HepG2 (cell line): ENCODE results near the gene PDE4D. TPM values are rescaled to one million over a fixed set of nuclear protein-coding genes. Genes with fewer than 3 reads are reported as not detected.

Experiments
- ARNT2 ChIP-seq: sonication (generic); formaldehyde crosslinking; IDR thresholded peaks from 2 replicates; pipeline ENCODE4 v1.8.0; 2022; ENCODE audit warnings: mild to moderate bottlenecking, low read depth, missing genetic modification reagents, moderate library complexity
- HMGA1 ChIP-seq: sonication (generic); formaldehyde crosslinking; conservative IDR thresholded peaks from 2 replicates; pipeline ENCODE4 v1.4.0; 2020; ENCODE audit warnings: missing genetic modification reagents
- HOXA9 ChIP-seq: sonication (generic); formaldehyde crosslinking; IDR thresholded peaks from 2 replicates; pipeline ENCODE4 v1.8.1; 2022; ENCODE audit warnings: missing genetic modification reagents, mild to moderate bottlenecking, moderate library complexity, borderline replicate concordance
- JUN ChIP-seq: sonication (generic); formaldehyde crosslinking; IDR thresholded peaks from 2 replicates; pipeline ENCODE4 v1.4.0; 2020; ENCODE audit warnings: mild to moderate bottlenecking, missing genetic modification reagents
- KLF16 ChIP-seq, 2 experiments: sonication (generic) in 1 of 2; formaldehyde crosslinking in 1 of 2; IDR thresholded peaks; 2 replicates each; pipeline versions ENCODE4 v1.6.1 to v1.8.0; 2016 to 2023; ENCODE audit warnings: missing genetic modification reagents in 2 of 2, missing compliant biosample characterization in 1 of 2
- KLF6 ChIP-seq: IDR thresholded peaks from 2 replicates; pipeline ENCODE4 v1.8.0; 2016; ENCODE audit warnings: missing biosample characterization, missing genetic modification reagents
- NPAS2 ChIP-seq: sonication (generic); formaldehyde crosslinking; IDR thresholded peaks from 2 replicates; pipeline ENCODE4 v1.8.0; 2022; ENCODE audit warnings: mild to moderate bottlenecking, missing genetic modification reagents, borderline replicate concordance
- NR2F6 ChIP-seq, 2 experiments: IDR thresholded peaks; 2 replicates each; pipeline ENCODE4 v1.6.1; 2016; ENCODE audit warnings: antibody characterized with exemption in 1 of 2, mild to moderate bottlenecking in 1 of 2
- PHF20 ChIP-seq: sonication (generic); formaldehyde crosslinking; IDR thresholded peaks from 2 replicates; pipeline ENCODE4 v1.5.0; 2020; ENCODE audit warnings: mild to moderate bottlenecking, missing genetic modification reagents
- RARA ChIP-seq: IDR thresholded peaks from 2 replicates; pipeline ENCODE4 v1.6.1; 2016; ENCODE audit warnings: missing genetic modification reagents, missing compliant biosample characterization
- RBFOX2 ChIP-seq: fragments of 200-400 bp; formaldehyde crosslinking; IDR thresholded peaks from 2 replicates; pipeline ENCODE4 v1.6.1; 2017; ENCODE audit warnings: low read depth, mild to moderate bottlenecking, low read length
- SNRNP70 ChIP-seq: fragments of 200-400 bp; formaldehyde crosslinking; IDR thresholded peaks from 2 replicates; pipeline ENCODE4 v1.6.1; 2017; ENCODE audit warnings: mild to moderate bottlenecking, low read depth, low read length, moderate library complexity
- SOX5 ChIP-seq: IDR thresholded peaks from 2 replicates; pipeline ENCODE4 v1.6.1; 2016; ENCODE audit warnings: borderline replicate concordance
- TOPORS ChIP-seq: sonication (generic); formaldehyde crosslinking; IDR thresholded peaks from 2 replicates; pipeline ENCODE4 v1.8.0; 2023; ENCODE audit warnings: mild to moderate bottlenecking, missing genetic modification reagents
- ZBTB21 ChIP-seq: sonication (generic); formaldehyde crosslinking; IDR thresholded peaks from 2 replicates; pipeline ENCODE4 v1.4.0; 2020; ENCODE audit warnings: missing genetic modification reagents
- polyA plus RNA-seq, 8 experiments: library from polyadenylated mRNA; depleted of rRNA in 3 of 8; stranded (reverse) in 7 of 8; unstranded in 1 of 8; fragments of >200 nt; fragmentation: Illumina TruSeq in 4 of 8; extraction: Trizol in 4 of 8; gene quantifications; 2 replicates each; pipeline versions ENCODE4 v1.2.1 to v1.2.3, GENCODE V29; 2011 to 2016; ENCODE audit warnings: low read depth in 4 of 8, missing spikeins in 1 of 8, mixed read lengths in 1 of 8; ENCODE audit not compliant: insufficient read depth in 1 of 8
- total RNA-seq, 5 experiments: library from RNA; depleted of rRNA; stranded (reverse); fragments of >200 nt; fragmentation: Illumina TruSeq; extraction: Trizol; gene quantifications; 2 replicates each; pipeline ENCODE4 v1.2.3, GENCODE V29; 2016; ENCODE audit warnings: low read depth in 1 of 5
- TF ChIP-seq, protein P1 (sequence below): sonication (generic); formaldehyde crosslinking; conservative IDR thresholded peaks from 2 replicates; pipeline ENCODE4 v1.4.0; 2020; ENCODE audit warnings: mild to moderate bottlenecking, missing genetic modification reagents, moderate library complexity
- TF ChIP-seq, protein P2 (sequence below): sonication (generic); formaldehyde crosslinking; IDR thresholded peaks from 2 replicates; pipeline ENCODE4 v1.8.1; 2023; ENCODE audit warnings: mild to moderate bottlenecking, missing genetic modification reagents
- TF ChIP-seq, protein P3 (sequence below): fragments of 450-650 bp; IDR thresholded peaks from 2 replicates; pipeline ENCODE4 v1.6.1; 2017
- TF ChIP-seq, protein P4 (sequence below): sonication (generic); formaldehyde crosslinking; conservative IDR thresholded peaks from 2 replicates; pipeline ENCODE4 v1.8.0; 2022; ENCODE audit warnings: low read depth, missing genetic modification reagents
- TF ChIP-seq, protein P5 (sequence below): sonication (generic); formaldehyde crosslinking; IDR thresholded peaks from 2 replicates; pipeline ENCODE4 v1.5.0; 2020; ENCODE audit warnings: mild to moderate bottlenecking, missing genetic modification reagents, borderline replicate concordance

PDE4D gene
- total and polyA plus RNA-seq, 2 of the 13 experiments (the other 11 are each of a cell fraction or from before 2014, with no cell fraction given) = 7.0 to 12.2 TPM

DNA sequence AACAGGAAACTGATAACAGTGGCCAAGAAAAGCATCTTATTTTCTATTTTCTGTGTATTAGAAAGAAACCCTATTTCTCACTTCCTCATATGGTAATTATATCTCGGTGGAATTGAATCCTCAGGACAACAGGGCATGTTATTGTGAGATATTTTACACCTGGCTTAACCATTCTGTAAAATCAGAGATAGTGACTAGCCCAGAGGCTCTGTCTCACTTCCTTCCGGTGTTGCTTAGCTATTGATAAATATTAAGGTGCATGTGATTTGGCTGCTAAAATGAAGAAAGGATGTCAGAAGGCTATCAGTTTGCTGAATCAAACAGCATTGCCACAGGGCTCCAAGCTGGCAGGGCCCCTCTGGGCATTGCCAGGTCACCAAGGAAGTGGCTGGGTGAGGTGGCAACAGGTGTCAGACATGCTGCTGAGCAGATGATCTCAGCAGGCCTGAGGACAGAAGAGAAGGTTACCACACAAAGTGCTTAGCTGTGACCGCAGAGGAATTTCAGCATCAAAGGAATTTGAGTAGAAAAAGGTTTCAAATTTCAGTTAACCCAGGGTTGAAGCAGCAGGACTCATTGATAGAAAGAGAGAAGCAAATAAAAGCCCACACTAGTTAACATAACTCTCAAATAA lies 330.7 kb downstream of the PDE4D start (continued):
- TF ChIP-seq, protein P1, sequence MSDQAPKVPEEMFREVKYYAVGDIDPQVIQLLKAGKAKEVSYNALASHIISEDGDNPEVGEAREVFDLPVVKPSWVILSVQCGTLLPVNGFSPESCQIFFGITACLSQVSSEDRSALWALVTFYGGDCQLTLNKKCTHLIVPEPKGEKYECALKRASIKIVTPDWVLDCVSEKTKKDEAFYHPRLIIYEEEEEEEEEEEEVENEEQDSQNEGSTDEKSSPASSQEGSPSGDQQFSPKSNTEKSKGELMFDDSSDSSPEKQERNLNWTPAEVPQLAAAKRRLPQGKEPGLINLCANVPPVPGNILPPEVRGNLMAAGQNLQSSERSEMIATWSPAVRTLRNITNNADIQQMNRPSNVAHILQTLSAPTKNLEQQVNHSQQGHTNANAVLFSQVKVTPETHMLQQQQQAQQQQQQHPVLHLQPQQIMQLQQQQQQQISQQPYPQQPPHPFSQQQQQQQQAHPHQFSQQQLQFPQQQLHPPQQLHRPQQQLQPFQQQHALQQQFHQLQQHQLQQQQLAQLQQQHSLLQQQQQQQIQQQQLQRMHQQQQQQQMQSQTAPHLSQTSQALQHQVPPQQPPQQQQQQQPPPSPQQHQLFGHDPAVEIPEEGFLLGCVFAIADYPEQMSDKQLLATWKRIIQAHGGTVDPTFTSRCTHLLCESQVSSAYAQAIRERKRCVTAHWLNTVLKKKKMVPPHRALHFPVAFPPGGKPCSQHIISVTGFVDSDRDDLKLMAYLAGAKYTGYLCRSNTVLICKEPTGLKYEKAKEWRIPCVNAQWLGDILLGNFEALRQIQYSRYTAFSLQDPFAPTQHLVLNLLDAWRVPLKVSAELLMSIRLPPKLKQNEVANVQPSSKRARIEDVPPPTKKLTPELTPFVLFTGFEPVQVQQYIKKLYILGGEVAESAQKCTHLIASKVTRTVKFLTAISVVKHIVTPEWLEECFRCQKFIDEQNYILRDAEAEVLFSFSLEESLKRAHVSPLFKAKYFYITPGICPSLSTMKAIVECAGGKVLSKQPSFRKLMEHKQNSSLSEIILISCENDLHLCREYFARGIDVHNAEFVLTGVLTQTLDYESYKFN (CRISPR knock-in tag) = no peak
- TF ChIP-seq, protein P2, sequence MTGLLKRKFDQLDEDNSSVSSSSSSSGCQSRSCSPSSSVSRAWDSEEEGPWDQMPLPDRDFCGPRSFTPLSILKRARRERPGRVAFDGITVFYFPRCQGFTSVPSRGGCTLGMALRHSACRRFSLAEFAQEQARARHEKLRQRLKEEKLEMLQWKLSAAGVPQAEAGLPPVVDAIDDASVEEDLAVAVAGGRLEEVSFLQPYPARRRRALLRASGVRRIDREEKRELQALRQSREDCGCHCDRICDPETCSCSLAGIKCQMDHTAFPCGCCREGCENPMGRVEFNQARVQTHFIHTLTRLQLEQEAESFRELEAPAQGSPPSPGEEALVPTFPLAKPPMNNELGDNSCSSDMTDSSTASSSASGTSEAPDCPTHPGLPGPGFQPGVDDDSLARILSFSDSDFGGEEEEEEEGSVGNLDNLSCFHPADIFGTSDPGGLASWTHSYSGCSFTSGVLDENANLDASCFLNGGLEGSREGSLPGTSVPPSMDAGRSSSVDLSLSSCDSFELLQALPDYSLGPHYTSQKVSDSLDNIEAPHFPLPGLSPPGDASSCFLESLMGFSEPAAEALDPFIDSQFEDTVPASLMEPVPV (CRISPR knock-in tag) = no peak
- TF ChIP-seq, protein P3, sequence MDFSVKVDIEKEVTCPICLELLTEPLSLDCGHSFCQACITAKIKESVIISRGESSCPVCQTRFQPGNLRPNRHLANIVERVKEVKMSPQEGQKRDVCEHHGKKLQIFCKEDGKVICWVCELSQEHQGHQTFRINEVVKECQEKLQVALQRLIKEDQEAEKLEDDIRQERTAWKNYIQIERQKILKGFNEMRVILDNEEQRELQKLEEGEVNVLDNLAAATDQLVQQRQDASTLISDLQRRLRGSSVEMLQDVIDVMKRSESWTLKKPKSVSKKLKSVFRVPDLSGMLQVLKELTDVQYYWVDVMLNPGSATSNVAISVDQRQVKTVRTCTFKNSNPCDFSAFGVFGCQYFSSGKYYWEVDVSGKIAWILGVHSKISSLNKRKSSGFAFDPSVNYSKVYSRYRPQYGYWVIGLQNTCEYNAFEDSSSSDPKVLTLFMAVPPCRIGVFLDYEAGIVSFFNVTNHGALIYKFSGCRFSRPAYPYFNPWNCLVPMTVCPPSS = no peak
- no peak for TF ChIP-seq JUN (CRISPR knock-in tag)
- TF ChIP-seq, protein P4, sequence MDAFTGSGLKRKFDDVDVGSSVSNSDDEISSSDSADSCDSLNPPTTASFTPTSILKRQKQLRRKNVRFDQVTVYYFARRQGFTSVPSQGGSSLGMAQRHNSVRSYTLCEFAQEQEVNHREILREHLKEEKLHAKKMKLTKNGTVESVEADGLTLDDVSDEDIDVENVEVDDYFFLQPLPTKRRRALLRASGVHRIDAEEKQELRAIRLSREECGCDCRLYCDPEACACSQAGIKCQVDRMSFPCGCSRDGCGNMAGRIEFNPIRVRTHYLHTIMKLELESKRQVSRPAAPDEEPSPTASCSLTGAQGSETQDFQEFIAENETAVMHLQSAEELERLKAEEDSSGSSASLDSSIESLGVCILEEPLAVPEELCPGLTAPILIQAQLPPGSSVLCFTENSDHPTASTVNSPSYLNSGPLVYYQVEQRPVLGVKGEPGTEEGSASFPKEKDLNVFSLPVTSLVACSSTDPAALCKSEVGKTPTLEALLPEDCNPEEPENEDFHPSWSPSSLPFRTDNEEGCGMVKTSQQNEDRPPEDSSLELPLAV (CRISPR knock-in tag) = no peak
- peak; percentile 10; the same call in 1 of the 2 replicates for TF ChIP-seq SOX5 (CRISPR knock-in tag)
- TF ChIP-seq HOXA9 = no peak
- no peak for TF ChIP-seq TOPORS (CRISPR knock-in tag)
- TF ChIP-seq, protein P5, sequence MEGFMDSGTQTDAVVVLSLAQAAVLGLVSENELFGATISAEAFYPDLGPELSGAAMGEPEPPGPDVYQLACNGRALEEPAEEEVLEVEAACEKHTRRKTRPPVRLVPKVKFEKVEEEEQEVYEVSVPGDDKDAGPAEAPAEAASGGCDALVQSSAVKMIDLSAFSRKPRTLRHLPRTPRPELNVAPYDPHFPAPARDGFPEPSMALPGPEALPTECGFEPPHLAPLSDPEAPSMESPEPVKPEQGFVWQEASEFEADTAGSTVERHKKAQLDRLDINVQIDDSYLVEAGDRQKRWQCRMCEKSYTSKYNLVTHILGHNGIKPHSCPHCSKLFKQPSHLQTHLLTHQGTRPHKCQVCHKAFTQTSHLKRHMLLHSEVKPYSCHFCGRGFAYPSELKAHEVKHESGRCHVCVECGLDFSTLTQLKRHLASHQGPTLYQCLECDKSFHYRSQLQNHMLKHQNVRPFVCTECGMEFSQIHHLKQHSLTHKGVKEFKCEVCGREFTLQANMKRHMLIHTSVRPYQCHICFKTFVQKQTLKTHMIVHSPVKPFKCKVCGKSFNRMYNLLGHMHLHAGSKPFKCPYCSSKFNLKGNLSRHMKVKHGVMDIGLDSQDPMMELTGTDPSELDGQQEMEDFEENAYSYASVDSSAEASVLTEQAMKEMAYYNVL (CRISPR knock-in tag) = no peak
- TF ChIP-seq KLF6 (CRISPR knock-in tag) = no peak
- TF ChIP-seq HMGA1 (CRISPR knock-in tag) = no peak
- TF ChIP-seq ARNT2 (CRISPR knock-in tag) = no peak
- TF ChIP-seq RARA = 0 out of 2 replicates have a peak, but pooled peaks have one; percentile 46
- no peak for TF ChIP-seq SNRNP70
- TF ChIP-seq KLF16 (CRISPR knock-in tag; IDR thresholded peaks at IDR 0.05) = no peak
- TF ChIP-seq ZBTB21 (CRISPR knock-in tag) = no peak
- TF ChIP-seq NR2F6 (IDR thresholded peaks at IDR 0.05) = no peak
- TF ChIP-seq NR2F6 (CRISPR knock-in tag; IDR thresholded peaks at IDR 0.05) = 0 out of 2 replicates have a peak, but pooled peaks have one; percentile 48
- TF ChIP-seq NPAS2 = no peak
- TF ChIP-seq RBFOX2 = no peak
- no peak for TF ChIP-seq PHF20 (CRISPR knock-in tag)
